Liver (tissue), 3 donors: ENCODE data around the gene NOTO.

Source experiments
- CTCF ChIP-seq: fragments of 150-350 bp; IDR thresholded peaks from 2 replicates; pipeline ENCODE4 v1.5.1; 2017; ENCODE audit warnings: improper control_type of control experiment, low read depth, low read length; ENCODE audit not compliant: missing input control
- JUND ChIP-seq, 2 donors: IDR thresholded peaks; 2 replicates each; pipeline ENCODE4 v1.6.1; 2016; ENCODE audit warnings: antibody characterized with exemption in 2 of 2
- MAX ChIP-seq: IDR thresholded peaks from 2 replicates; pipeline ENCODE4 v1.6.1; 2016; ENCODE audit warnings: antibody characterized with exemption
- ZBTB33 ChIP-seq: IDR thresholded peaks from 2 replicates; pipeline ENCODE4 v1.6.1; 2016; ENCODE audit warnings: antibody characterized with exemption
- donor health status: healthy.
- donor health status: healthy.

GRCh38 chr2:73238149-73238548 is 35.8 kb downstream of the NOTO start:
- TF ChIP-seq MAX (no peak), CTCF (no peak), ZBTB33 (no peak), JUND (IDR thresholded peaks at IDR 0.05) (no peak)
